ENCODE results near the gene TTLL10.

- TF ChIP-seq USF2 (IDR thresholded peaks at IDR 0.05; ENCODE audit: low read depth, low read length) (no peak), CTCF (conservative IDR thresholded peaks at IDR 0.05; ENCODE audit: low read depth, low read length) (no peak), POLR2A (IDR thresholded peaks at IDR 0.05; ENCODE audit: low read depth, low read length) (no peak), RFX5 (IDR thresholded peaks at IDR 0.05; ENCODE audit: low read depth, low read length) (no peak), MAZ (IDR thresholded peaks at IDR 0.05; ENCODE audit: borderline replicate concordance, low read depth, low read length) (no peak), MXI1 (IDR thresholded peaks at IDR 0.05; ENCODE audit: borderline replicate concordance, low read depth, low read length) (no peak), CEBPB (IDR thresholded peaks at IDR 0.05; ENCODE audit: low read depth, low read length) (no peak), RAD21 (IDR thresholded peaks at IDR 0.05; ENCODE audit: low read length) (no peak), BHLHE40 (IDR thresholded peaks at IDR 0.05; ENCODE audit: low read depth, low read length) (no peak), CHD1 (IDR thresholded peaks at IDR 0.05; ENCODE audit: low read depth, low read length) (no peak), RCOR1 (IDR thresholded peaks at IDR 0.05; ENCODE audit: insufficient replicate concordance, low read length) (no peak), SMC3 (IDR thresholded peaks at IDR 0.05; ENCODE audit: low read depth, low read length) (no peak)
Measured at GRCh38 chr1:1183221-1183747, 9.6 kb downstream of the TTLL10 start.
